HK-2 (cell line): ENCODE measurements around the gene OSCP1.

ENCODE experiments used
- DNase-seq: peaks from one replicate; pipeline ENCODE4 v3.0.0-alpha.2; 2018; ENCODE audit not compliant: unreplicated experiment

OSCP1 gene

DNA sequence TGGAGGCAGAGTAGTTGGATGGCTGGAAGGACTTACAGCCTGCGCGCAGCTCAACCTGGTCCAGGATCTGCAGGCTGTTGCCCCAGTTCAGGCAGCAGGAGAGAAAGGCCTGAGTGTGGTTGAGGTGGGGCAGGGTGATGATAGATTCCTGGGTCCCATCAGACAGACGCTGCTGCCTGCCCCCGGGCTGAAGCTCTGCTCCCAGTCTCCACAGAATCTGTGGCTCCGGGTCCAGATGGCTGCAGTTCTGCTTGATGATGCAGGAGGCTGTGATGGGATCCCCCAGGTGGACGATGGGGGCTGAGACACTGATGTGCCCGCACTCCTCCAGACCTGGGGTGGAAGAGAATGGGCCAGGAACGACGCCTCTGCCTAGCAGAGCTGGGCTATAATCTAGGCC is 25.1 kb upstream of the OSCP1 start:
- DNase-seq = no peak

DNA sequence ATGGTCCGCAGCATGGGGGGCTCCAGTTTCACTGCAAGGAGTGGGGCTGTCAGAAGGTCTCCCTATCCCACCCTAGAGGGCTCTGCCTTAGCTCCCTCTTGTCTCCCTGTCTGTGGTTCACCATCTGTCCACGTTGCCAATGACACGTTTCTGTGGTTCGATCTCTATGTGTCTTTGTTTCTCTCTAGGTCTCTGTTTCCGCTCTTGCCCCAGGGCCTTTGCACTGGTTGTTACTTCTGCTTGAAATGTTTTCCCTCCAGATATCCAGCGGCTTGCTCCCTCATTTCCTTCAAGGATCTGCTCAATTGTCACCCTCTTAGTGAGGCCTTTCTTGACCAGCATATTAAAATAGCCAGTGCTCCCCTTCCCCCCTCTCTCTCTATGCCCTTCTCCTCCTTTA is 22.4 kb upstream of the OSCP1 start:
- DNase-seq = no peak

GRCh38 chr1:36471830-36472641 is 21.8 kb upstream of the OSCP1 start:
- no peak for DNase-seq

- DNase-seq = no peak
Measured at GRCh38 chr1:36469163-36469562, 18.9 kb upstream of the OSCP1 start.

DNA sequence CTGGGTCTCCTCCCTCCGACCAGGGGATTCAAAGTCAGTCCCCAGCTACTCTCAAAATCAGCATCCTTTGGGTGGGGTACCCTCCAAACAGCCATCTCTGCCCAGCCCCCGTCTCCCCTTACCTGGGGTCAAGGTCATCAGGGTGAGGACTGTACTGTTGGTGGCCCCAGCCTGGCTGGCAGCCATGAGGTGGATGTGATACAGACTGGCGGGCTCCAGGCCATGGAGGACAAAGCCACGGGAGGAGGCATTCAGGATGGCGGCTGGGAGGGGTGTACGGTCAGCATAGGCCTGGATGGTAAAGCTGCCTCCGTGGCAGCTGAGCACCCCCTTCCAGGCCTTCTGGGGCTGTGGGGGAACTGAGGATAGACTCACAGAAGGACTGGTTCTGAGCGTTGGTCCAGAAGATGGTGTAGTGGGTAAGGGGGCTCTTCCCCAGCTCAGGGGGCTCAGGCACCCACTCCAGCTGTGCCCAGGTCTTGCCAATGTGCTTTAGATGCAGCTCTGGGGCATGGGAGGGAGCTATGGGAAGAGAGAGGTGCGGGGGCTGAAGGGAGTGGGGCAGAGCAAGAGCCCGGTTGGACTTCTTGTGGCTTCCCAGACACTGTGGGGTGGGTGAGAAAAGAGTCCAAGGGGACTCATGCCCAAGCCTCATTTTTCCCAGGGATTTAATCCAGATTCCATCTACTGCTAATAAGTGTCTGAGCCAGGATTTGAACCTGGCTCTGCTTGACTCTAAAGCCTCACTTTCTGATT is 17.6 kb upstream of the OSCP1 start:
- DNase-seq = no peak

- no peak for DNase-seq
Measured at GRCh38 chr1:36467027-36467410, 16.8 kb upstream of the OSCP1 start.

DNA sequence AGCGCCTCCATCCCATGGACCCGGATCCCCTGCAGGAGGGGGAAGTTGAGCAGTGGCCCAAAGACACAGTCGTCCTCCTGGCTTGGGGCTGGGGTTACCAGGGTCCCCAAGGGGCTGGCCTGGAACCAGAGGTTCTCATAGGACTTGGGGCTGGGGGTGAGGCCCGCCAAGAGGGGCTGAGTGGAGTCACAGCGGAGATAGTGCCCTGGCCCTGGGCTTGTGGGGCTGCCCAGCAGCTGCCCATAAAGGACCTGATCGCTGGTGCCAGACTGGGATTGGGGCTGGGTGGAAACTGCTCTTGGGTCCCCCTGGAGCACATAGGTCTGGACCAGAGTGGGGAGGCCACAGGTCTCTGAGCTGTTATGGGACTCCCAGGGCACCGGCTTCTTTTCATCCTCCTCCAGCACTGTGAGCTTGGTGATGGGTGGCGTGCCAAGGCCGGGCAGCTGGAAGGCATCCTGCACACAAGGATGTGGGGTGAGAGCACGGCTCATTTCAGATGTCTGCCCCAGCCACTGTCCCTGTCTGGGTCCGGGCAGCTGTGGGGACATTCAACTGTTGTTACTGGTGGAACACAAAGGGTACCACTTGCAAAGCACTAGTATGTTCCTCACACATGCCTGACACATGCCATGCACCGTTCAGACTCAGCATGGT is 16.2 kb upstream of the OSCP1 start:
- DNase-seq = no peak

- no peak for DNase-seq
Measured at GRCh38 chr1:36465731-36466369, 15.6 kb upstream of the OSCP1 start.

DNA sequence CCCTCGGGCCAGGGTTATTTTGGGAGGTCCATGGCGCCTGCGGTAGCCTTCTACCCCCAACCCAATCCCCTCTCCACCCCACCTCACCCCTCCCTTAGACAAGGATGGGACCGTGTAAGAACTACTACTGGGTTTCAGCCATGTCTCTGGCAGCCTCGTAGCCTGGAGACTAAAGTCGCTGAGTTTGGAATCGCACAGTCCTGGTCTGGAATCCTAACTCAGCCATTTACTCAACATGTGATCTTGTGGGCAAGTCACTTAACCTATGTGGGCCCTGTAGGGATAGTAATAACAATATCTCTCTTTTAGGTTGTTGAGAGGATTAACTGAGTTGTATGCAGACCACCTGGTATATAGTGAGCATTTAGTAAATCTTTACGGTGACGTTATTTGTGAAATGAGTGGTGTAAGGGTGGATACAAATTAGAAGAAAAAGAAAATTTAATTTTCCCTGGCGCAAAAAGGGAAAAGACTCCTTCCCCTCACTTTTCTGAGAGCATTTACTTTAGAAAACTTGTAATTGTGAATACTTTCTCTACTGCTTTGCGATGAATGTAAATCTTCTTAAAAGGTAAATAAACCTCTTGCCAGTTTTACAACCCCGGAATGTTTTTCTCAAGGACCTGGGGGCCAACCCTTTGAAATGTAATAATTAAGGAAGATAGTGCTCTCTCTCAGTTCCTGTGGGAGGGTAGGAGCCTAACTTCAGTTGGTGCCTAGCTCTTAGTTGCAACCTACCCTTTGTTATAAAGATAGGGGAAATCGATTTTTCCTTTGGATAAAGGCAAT is 14.5 kb upstream of the OSCP1 start:
- DNase-seq = no peak

DNA sequence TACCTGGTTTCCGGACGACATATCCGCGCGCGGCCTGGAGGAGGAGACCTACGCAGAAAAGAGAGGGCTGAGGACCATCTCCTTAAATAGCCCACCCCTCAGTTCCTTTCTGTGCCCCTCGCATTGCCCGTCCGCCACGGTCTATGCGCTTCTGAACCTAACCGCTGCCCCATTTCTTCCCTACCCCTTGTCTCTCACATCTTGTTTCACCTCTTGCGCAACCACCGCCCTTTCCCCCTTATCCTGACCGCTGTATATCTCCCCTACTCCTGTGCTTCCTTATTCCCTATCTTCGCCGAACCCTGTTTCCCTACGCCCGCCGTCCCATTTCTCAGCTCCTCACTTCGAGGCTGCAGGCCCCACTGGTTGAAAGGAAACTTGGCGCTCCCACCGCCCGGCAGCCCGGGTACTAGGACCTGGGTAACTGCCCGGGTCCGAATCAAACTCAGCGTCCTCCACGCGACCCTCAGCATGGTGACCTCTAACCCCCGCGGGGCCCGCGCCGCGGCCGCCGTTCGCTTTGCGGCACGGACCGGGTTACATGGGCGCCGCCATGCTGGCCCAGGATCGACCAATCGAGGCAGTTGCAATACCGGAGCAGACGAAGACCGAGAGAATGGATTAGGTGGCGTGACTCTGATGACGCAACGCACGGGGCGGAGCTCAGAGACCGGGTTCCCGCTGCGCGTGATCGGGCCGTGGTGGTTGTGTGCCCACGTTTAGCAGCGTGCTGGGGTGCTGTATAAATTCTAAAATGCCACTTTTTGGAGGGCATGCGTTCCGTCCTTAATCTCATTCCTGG is 13.8 kb upstream of the OSCP1 start, which contains the start of gene MRPS15:
MRPS15 (minus strand) TSS at position 582 of the 802 bp plus-strand sequence; CDS start at position 473, 109 bp downstream.
- DNase-seq = peak; percentile 90

- DNase-seq = no peak
Measured at GRCh38 chr1:36463463-36463802, 13.2 kb upstream of the OSCP1 start.

- no peak for DNase-seq
Measured at GRCh38 chr1:36458910-36459309, 8.7 kb upstream of the OSCP1 start.

GRCh38 chr1:36457691-36458090 is 7.4 kb upstream of the OSCP1 start:
- no peak for DNase-seq

DNA sequence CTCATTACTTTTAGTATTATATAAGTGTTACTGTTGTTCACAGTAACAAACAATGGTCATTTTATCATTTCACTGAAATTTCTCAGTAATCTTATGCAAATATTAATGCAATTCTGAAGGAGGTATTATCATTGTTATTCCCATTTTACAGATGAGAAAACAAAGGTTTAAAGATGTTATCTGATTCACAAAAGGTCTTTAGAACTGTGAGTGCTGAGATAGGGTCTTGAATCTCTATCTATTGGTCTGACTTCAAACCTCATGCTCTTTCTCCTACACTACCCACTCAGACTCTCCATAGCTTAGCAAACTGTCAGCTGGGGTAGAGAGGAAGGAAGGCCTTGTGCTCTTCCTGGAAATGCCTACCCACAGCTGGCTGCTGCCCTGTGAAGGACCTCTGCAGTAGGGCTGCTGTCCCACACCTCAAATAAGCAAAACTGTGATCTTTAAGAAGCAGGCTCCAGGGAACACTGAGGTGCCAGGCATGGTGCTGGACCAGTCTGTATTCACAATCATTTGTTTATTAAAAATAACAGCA is 6.2 kb upstream of the OSCP1 start:
- no peak for DNase-seq

DNA sequence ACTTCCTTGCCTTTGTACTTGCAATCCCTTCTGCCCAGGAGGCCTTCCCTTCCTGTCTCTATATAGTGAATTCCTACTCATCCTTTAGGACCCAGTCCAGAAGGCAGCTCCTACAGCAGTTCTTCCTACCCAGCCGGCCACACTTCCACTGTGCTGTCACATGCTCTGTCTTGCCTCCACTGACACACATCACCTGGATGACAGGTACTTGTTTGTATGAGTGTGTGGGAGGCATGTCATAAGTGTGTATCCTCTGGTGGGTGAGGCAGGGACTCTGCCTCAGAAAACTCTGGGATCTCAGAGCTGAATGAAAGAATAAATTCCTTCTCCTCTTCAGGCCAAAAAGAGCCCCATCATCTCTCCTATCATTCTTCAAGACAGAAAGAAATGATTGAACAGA is 5.1 kb upstream of the OSCP1 start:
- DNase-seq = no peak

DNA sequence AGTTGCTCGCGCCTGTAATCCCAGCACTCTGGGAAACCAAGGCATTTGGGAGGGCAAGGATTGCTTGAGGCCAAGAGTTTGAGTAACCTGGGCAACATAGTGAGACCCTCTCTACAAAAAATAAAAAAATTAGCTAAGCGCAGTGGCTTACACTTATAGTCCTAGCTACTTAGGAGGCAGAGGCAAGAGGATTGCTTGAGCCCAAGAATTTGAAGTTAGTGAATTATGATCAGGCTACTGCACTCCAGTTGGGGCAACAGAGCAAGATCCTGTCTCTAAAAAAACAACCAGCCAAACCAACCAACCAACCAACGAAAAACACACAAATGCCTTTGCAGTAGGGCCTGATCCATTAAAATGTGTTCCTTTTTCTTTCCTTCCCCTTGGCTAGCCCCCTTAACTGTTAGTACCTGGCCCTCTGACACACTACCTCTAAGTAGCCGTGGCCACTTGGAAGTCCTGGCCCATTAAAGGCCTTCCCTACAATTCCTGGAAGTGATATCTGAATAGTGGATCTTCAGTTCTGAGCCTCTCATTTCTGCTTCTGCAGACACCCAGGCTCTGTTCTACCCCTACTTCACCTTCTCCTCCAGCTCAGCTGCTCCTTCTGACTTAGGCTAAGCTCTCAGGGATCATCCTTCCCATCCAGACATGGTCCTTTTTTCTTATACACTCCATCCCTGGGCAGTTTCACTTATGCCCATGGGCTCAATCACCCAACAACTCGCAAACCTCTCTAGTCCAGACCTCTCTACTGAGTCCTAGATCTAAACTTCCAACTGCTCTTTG is 3.5 kb upstream of the OSCP1 start:
- DNase-seq = no peak

DNA sequence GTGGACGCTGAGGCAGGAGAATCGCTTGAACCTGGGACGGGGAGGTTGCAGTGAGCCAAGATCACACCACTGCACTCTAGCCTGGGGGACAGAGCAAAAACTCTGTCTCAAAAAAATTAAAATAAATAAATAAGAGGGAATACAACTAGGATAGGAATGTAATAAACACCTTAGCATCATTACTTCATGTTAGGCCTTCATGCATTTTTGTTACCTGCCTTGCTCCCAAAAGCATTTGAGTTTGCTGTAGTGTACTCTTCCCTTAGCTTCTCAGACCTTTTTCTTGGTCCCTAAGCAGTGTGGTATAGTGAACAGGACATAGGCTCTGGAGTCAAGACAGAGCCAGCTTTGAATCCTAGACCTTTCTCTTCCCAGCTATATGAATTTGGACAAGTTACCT is 2.8 kb upstream of the OSCP1 start:
- DNase-seq = no peak

GRCh38 chr1:36450919-36451305 is 661 bp upstream of the OSCP1 start:
- no peak for DNase-seq

DNA sequence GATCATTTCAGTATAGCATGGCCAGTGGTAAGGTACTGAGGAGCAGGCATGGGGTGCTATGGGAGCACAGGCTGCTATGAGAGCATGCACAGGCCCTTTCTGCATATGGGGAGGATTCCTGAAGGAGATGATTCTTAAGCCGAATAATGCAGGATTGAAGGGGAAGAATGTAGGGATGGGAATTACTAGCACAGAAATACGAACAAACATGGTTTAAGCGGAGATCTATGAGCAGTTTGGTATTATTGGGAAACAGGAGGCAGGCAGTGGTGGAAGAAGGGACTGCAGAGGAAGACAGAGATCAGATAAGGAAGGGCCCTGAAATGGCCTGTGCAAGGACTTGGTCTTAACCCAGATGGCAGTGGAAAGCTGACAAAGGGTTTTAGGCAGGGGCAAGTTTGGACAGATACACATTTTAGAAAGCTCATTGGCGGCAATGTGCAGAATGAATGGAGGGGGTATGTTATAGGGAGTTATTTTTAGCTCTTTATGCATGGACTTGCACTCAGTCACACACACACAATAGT is 1.7 kb downstream of the OSCP1 start:
- DNase-seq = no peak
